Measurements from ENCODE around the gene TM4SF4. TPM values are rescaled to one million over a fixed set of nuclear protein-coding genes. Genes with fewer than 3 reads are reported as not detected.

Gene TM4SF4
- total and polyA plus RNA-seq, 2 experiments from 2014 or later, result not detected

GRCh38 chr3:149552700-149553099 lies 78.2 kb downstream of the TM4SF4 start:
- no peak overlapping the region for H2AFZ ChIP-seq
- Mint-ChIP-seq H3K9me3 (no peaks in the 10 kb centered on the region), H3K4me3 (no peak overlapping the region), H3K36me3 (ENCODE audit: low read depth) (no peaks in the 10 kb centered on the region), H3K27ac (no peak overlapping the region), H3K4me1 (peaks cover 38% of the 10 kb centered on the region), H3K27me3 (ENCODE audit: insufficient read depth, low read depth, poor library complexity) (no peaks in the 10 kb centered on the region)
- ATAC-seq (no peak), DNase-seq (ENCODE audit: low spot score) (no peak)
- no peaks in the 10 kb centered on the region for H3K9me2 ChIP-seq (ENCODE audit: insufficient read depth)
- no peak overlapping the region for H3K4me2 ChIP-seq
- H3K27ac ChIP-seq (ENCODE audit: low read depth), result peak overlapping the region; percentile 68; the same call in 1 of the 2 replicates
- peaks cover 36% of the 10 kb centered on the region for H3K4me1 ChIP-seq (ENCODE audit: insufficient read depth)
- peaks cover 21% of the 10 kb centered on the region; the same call in 1 of the 2 replicates for H3K79me2 ChIP-seq (replicated peaks; ENCODE audit: insufficient read depth)
- no peaks in the 10 kb centered on the region; the same call in 1 of the 2 replicates for H4K20me1 ChIP-seq (replicated peaks; ENCODE audit: insufficient read depth)
- no peaks in the 10 kb centered on the region for H3K27me3 ChIP-seq (ENCODE audit: insufficient read depth)
- TF ChIP-seq ZNF114 (CRISPR knock-in tag; IDR thresholded peaks at IDR 0.05) (no peak), EZH2 (IDR thresholded peaks at IDR 0.05; ENCODE audit: low read depth, unreplicated experiment) (no peak), POLR2AphosphoS5 (IDR thresholded peaks at IDR 0.05; ENCODE audit: low read depth) (no peak), CTCF (conservative IDR thresholded peaks at IDR 0.05; ENCODE audit: low read depth in 2 of 2) (no peak), ZNF331 (CRISPR knock-in tag; IDR thresholded peaks at IDR 0.05; ENCODE audit: low read depth) (no peak), JUNB (IDR thresholded peaks at IDR 0.05; ENCODE audit: unreplicated experiment) (no peak), NANOG (IDR thresholded peaks at IDR 0.05; ENCODE audit: borderline replicate concordance) (no peak), REST (IDR thresholded peaks at IDR 0.05; ENCODE audit: unreplicated experiment) (no peak), ZNF462 (CRISPR knock-in tag; IDR thresholded peaks at IDR 0.05) (no peak), EZH2phosphoT487 (IDR thresholded peaks at IDR 0.05; ENCODE audit: unreplicated experiment) (no peak), CREB1 (CRISPR knock-in tag; IDR thresholded peaks at IDR 0.05; ENCODE audit: low read depth) (no peak), STAT1 (IDR thresholded peaks at IDR 0.05; ENCODE audit: unreplicated experiment) (no peak), ETS1 (IDR thresholded peaks at IDR 0.05) (no peak)
- H3K36me3 ChIP-seq (ENCODE audit: insufficient read depth), result no peaks in the 10 kb centered on the region
- H3K4me3 ChIP-seq, result no peak overlapping the region
- no peaks in the 10 kb centered on the region for H3F3A ChIP-seq (replicated peaks; ENCODE audit: low read depth)

All from GM23338 (cell line).